NCI-H226 (cell line): Measurements from ENCODE around the gene ATP8A2.
"Not testable (repeated sequence)": the region's sequence is repeated elsewhere in the genome, so short reads cannot be mapped to it uniquely, and the experiment has no call there.

Source experiments
- DNase-seq: peaks from one replicate; pipeline ENCODE4 v3.0.0-alpha.2; 2015

ATP8A2 gene

DNA sequence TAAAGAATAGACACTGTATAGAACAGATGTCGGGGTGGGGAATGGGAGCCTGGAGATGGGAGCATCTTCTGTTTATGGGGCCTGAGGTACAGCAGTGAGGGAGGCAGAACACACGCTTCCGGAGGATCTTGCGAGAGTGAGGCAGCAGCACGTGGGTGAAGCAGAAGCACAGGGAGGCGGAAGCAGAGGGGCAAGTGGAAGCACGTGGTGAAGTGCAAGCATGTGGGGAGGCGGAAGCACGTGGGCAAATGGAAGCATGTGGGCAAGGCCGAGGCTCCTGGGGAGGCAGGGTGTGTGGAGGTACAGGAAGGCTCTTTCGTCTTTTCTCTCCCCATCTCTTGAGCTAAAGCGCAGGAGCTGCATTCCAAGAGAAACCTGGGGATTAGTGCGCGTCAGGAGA is 198.4 kb downstream of the ATP8A2 start:
- DNase-seq = no peak

DNA sequence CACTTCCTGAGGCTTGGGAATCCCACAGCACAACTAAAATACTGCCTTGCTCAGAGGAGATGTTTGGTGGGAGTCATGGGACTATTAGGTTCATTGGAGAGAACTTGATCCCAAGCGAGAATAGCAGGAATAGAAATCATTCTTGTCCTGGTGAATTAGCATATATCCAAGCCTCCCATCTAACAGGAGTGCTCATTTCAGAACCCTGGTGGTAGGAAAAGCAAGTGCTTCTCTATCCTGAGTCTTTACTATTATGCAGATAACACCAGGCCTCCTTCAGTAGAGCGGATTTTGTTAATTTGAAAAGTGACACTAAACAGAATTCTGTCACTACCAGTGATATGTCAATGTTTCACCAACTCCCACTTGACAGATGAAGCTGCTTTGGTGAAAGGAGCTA is 199.5 kb downstream of the ATP8A2 start:
- no peak for DNase-seq

GRCh38 chr13:25572171-25572570 is 200.4 kb downstream of the ATP8A2 start:
- DNase-seq = not testable (repeated sequence)

DNA sequence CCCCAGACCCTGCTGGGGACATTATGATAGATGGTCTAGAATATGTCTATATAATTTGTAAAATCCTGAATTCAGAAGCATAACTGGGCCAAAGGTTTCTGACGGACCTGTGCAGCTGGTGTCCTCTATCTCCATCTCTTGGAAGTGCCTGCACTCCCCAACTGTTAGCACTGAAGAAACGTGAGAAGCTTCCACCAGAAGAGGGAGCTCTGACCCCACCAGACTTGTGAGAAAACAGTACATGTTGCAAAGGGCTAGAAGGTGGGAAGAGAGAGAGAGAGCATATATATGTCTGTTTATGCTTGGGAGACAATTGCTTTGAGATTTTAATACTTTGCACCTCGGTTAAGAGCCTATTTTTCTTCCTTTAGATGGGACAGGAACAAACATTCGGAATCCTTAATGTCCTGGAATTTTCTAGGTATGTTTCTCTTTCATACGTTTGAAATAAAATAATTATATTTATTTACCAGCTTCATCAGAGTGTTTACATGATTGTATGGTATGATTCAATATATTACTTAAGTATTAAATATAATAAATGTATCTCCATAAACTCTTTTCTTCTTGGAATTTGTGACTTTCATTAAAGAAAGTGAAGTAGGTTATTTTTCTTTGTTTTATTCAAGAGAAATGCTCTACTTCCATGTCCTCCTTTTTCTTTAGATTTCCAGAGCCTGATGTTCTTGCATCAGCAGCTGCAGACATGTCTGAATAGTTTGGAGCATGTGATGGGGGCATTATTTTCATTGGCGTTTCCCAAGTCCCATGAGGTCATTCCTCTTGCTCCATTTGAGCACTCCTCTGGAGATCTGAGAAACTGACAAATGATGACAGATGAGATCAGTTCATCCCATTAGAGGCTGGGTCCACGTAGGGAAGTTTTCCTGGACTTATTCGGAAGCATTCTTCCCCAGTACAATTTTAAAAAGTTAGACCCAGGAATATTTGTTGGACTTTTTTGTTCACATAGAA is 202.9 kb downstream of the ATP8A2 start:
- DNase-seq = peak; percentile 37

GRCh38 chr13:25575562-25575961 is 203.8 kb downstream of the ATP8A2 start:
- no peak for DNase-seq

DNA sequence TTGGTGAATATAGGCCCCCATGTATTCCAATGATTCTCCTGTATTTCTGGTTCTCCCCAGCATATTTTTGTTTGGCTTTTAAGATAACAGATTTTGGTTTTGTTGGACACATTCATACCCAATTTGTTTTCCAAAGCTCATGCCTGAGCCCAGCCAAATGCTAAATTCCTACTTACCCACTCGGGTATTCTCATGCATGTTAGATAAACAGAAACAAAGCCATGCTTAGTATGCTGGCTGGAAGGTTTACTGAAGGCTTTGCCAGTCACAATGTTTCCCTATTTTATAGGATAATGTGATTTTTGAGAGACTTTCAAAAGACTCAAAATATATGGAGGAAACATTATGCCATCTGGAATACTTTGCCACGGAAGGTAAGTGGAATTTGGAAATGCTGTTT is 206.8 kb downstream of the ATP8A2 start:
- DNase-seq = no peak

DNA sequence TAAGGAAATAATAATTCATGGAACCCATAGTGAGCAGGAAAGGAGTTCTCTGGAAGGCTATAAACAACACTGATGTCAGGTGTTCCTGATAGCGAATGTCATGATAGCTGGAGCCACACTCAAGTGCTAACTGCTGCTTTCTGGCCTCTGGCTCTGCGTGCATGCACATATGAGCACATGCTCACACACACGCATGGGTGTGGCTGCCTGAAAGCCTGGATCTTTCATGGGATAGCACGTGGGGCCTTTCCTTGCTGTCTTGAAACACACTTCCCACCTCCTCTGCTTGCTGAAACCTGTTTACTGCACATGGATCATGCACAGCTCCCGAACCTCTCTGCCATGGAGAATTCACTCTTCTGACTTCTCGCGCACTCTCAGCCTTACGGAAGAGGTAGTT is 207.4 kb downstream of the ATP8A2 start:
- DNase-seq = no peak

DNA sequence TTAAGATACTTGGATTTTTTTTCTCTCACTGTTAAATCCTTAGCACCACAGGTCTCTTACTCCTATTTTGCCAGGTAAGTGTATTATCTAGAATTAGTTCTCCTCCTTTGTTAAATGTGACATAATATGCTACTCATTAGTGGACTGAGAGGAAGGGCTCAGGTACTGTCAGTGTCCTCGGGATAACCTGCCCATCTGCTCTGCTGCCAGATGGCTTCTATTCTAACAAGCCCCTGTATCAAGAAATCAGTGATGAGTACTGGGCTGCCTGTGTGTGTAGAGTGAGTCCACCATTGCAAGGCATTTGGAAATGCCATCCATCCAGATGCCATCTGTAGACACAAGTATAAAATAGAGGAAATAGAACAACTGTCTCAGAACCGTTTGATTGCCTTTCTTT is 209.6 kb downstream of the ATP8A2 start:
- DNase-seq = no peak

- no peak for DNase-seq
Measured at GRCh38 chr13:25584087-25584486, 212.3 kb downstream of the ATP8A2 start.

- DNase-seq = no peak
Measured at GRCh38 chr13:25585000-25585399, 213.2 kb downstream of the ATP8A2 start.

GRCh38 chr13:25587326-25587980 is 215.7 kb downstream of the ATP8A2 start:
- no peak for DNase-seq

DNA sequence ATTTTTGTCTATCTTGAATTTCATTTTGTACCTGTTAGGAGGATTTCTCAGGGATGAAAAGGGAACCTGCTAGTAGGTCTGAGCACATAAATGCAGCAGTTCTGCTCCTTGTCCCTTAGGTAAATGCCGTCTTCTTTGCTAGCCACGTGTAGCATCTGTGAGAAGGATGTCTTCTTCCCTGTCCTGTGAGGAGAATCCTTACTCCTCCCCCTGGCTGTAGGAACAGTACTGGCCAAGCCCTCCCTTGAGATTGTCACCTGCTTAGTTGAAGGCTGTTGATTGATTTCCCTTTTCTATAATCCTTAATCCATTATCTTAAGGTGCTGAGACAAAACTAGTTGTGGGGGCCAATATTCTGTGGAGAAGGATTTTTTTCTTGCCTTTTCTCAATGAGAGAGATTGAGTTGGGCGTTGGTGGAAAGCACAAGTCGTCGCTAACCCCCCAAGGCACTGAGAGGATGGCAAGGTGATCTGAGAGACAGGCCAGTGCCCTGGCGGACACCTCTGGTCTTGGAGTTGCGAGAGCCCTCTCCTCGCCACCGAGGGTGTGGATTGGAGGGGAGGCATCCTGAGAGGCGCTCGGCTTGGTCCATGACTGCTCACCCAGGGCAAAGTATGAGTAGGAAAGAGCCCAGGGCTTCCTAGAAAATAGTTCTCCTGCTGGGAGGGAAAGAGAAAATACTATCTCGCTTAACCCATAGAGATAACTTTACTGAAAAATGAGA is 216.7 kb downstream of the ATP8A2 start:
- no peak for DNase-seq

DNA sequence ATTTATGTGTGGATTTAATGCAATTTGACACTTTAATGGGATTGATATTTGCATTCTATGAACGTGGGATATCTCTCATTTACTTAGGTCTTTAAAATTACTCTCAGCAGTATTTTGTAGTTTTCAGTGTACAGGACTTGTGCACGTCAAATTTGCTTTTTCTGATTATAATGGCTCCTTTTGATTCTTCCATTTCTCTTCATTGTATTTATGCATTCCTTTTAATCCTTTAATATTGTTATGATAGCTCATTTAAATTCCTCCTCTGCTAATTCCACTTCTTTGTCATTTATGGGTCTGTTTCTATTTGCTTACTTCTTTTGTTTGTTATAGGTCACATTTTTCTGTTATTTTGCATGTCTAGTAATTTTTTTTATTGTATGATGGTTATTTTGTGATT is 226.6 kb downstream of the ATP8A2 start:
- no peak for DNase-seq

- no peak for DNase-seq
Measured at GRCh38 chr13:25602176-25602575, 230.4 kb downstream of the ATP8A2 start.

DNA sequence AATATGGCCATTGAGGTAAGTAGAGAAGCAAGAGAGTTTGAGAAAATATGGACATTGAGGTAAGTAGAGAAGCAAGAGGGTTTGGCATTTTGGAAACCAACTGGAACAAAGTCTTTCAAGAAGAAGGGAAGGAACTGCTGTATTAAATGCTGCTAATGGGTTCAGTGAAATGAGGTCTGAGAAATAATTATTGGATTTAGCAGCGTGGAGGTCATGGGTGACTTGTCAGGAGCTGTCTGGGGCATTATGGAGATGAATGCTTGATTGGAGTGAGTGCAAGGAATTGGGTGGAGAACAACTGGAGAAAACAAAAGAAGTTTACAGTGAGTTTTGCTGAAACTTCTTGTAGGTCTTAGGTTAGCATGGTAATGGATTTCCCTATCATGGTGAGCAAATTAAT is 232.3 kb downstream of the ATP8A2 start:
- DNase-seq = no peak

DNA sequence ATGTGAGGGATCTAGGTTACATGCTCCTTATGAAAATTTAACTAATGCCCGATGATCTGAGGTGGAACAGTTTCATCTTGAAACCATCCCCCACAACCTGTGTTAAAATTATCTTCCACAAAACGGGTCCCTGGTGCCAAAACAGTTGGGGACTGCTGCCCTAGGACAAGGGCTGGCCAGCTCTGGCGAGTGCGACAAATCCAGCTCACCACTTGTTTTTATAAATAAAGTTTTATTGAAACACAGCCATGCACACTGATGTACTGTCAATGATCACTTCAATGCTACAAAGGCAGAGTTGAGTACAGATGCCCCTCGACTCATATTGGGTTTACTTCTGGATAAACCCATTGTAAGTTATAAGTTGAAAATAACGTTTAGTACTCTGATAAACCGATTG is 235.3 kb downstream of the ATP8A2 start:
- DNase-seq = no peak

- DNase-seq = no peak
Measured at GRCh38 chr13:25608181-25608580, 236.4 kb downstream of the ATP8A2 start.

DNA sequence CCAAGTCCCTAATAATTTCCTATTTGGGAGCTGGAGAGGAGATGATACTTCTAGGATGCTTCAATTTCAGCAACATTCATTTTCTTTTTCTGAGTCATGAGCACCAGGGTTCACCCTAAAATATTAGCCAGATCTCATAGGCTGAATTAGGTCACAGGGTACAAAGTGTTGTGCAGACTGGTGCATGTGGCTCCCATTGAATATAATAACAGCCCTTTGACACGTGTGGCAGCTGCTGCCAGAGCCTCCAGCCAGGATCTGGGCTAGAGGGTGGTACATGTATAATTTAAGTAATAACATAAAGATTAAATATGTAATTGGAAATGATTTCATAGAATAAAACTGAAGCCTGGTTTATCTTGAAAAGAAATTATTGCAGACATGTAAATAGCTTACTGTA is 244.9 kb downstream of the ATP8A2 start:
- no peak for DNase-seq

DNA sequence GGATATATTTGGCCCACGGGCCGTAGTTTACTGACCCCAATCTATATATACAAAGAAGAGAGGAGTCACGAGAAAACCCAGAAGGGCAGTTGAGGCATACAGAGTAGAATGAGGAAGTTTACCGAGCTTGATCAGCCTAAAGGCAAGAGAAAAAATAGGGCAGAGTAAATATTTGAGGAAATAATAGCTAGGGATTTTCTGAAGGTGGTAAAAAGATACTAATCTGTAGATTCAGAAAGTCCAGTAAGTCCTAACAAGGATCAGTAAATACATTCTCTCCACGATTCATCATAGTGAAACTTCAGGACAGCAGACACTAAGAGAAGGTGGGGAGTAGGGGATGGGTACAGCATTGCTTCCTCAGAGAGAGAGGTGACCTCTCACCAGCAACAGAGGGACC is 248.1 kb downstream of the ATP8A2 start:
- no peak for DNase-seq

- DNase-seq = no peak
Measured at GRCh38 chr13:25625414-25625813, 253.6 kb downstream of the ATP8A2 start.

- DNase-seq = no peak
Measured at GRCh38 chr13:25630329-25630900, 258.6 kb downstream of the ATP8A2 start.

- no peak for DNase-seq
Measured at GRCh38 chr13:25632166-25632888, 260.6 kb downstream of the ATP8A2 start.

GRCh38 chr13:25633093-25633492 is 261.3 kb downstream of the ATP8A2 start:
- no peak for DNase-seq
